Neuronal stem cell (in vitro differentiated cells): ENCODE results near the gene THADA.
A peak's percentile ranks its signal among the peaks of the same experiment; 100 is the strongest.

Experiments
- DNase-seq: peaks from one replicate; pipeline ENCODE4 v3.0.0-alpha.2; 2013; ENCODE audit warnings: low spot score
- H2AFZ ChIP-seq: one replicate; pipeline ENCODE4 v1.6.1; 2013; ENCODE audit warnings: mild to moderate bottlenecking, low read length, inconsistent platforms
- H2AK5ac ChIP-seq: 2 replicates; pipeline ENCODE4 v1.6.1; 2013; ENCODE audit warnings: low read depth, mild to moderate bottlenecking, inconsistent platforms, low read length, moderate library complexity, mixed read lengths
- H2BK120ac ChIP-seq: 2 replicates; pipeline ENCODE4 v1.6.1; 2013; ENCODE audit warnings: low read depth, mild to moderate bottlenecking, inconsistent platforms, low read length, moderate library complexity, mixed read lengths
- H2BK12ac ChIP-seq: one replicate; pipeline ENCODE4 v1.6.1; 2013; ENCODE audit warnings: low read length, inconsistent platforms
- H2BK15ac ChIP-seq: 2 replicates; pipeline ENCODE4 v1.6.1; 2013; ENCODE audit warnings: mild to moderate bottlenecking, low read length, inconsistent platforms, mixed read lengths
- H2BK5ac ChIP-seq: one replicate; pipeline ENCODE4 v1.6.1; 2013; ENCODE audit warnings: inconsistent platforms, mild to moderate bottlenecking, low read length, moderate library complexity
- H3K14ac ChIP-seq: one replicate; pipeline ENCODE4 v1.6.1; 2013; ENCODE audit warnings: low read length, inconsistent platforms
- H3K18ac ChIP-seq: 2 replicates; pipeline ENCODE4 v1.6.1; 2013; ENCODE audit warnings: low read length, inconsistent platforms
- H3K23ac ChIP-seq: 2 replicates; pipeline ENCODE4 v1.6.1; 2013; ENCODE audit warnings: low read depth, mild to moderate bottlenecking, mixed read lengths, low read length, inconsistent platforms; ENCODE audit not compliant: poor library complexity
- H3K27ac ChIP-seq: replicated peaks from 3 replicates; pipeline ENCODE4 v1.5.1; 2013; ENCODE audit warnings: low read length, inconsistent platforms
- H3K27me3 ChIP-seq, 3 experiments: 2 replicates each; pipeline ENCODE4 v1.6.1; 2013; ENCODE audit warnings: low read length in 3 of 3, mild to moderate bottlenecking in 2 of 3, inconsistent platforms in 1 of 3, low read depth in 1 of 3, mixed read lengths in 1 of 3, moderate library complexity in 1 of 3; ENCODE audit not compliant: control insufficient read depth in 3 of 3, insufficient read depth in 3 of 3
- H3K36me3 ChIP-seq, 2 donors: replicated peaks in 1 of 2; 2 replicates each; pipeline ENCODE4 v1.6.1; 2013; ENCODE audit warnings: low read length in 2 of 2; ENCODE audit not compliant: control insufficient read depth in 2 of 2, insufficient read depth in 2 of 2
- H3K4ac ChIP-seq: 2 replicates; pipeline ENCODE4 v1.6.1; 2013; ENCODE audit warnings: inconsistent platforms, mild to moderate bottlenecking, low read length, moderate library complexity
- H3K4me1 ChIP-seq, 2 donors: 1 replicate in 1 of 2; 2 replicates in 1 of 2; pipeline ENCODE4 v1.6.1; 2013; ENCODE audit warnings: low read length in 2 of 2, low read depth in 1 of 2; ENCODE audit not compliant: control insufficient read depth in 2 of 2, insufficient read depth in 1 of 2
- H3K4me2 ChIP-seq: one replicate; pipeline ENCODE4 v1.6.1; 2013; ENCODE audit warnings: mild to moderate bottlenecking, low read length, inconsistent platforms; ENCODE audit not compliant: insufficient read depth, poor library complexity, severe bottlenecking
- H3K4me3 ChIP-seq, 2 donors: 2 replicates each; pipeline ENCODE4 v1.5.1; 2013; ENCODE audit warnings: low read length in 2 of 2, mild to moderate bottlenecking in 2 of 2, inconsistent platforms in 1 of 2, moderate library complexity in 1 of 2
- H3K79me1 ChIP-seq: one replicate; pipeline ENCODE4 v1.6.1; 2013; ENCODE audit warnings: low read depth, mild to moderate bottlenecking, inconsistent platforms, low read length, moderate library complexity
- H3K9ac ChIP-seq: one replicate; pipeline ENCODE4 v1.6.1; 2013; ENCODE audit warnings: mild to moderate bottlenecking, low read depth, low read length, inconsistent platforms; ENCODE audit not compliant: poor library complexity
- H3K9me3 ChIP-seq, 2 donors: replicated peaks in 1 of 2; 2 replicates each; pipeline versions ENCODE3 to v1.6.1; 2013; ENCODE audit warnings: low read length in 2 of 2, mild to moderate bottlenecking in 2 of 2, inconsistent platforms in 1 of 2, low read depth in 1 of 2, mixed read lengths in 1 of 2, moderate library complexity in 1 of 2; ENCODE audit not compliant: control insufficient read depth in 2 of 2, insufficient read depth in 1 of 2
- H4K8ac ChIP-seq: one replicate; pipeline ENCODE4 v1.6.1; 2013; ENCODE audit warnings: low read depth, mild to moderate bottlenecking, inconsistent platforms, low read length, moderate library complexity
- H4K91ac ChIP-seq: one replicate; pipeline ENCODE4 v1.6.1; 2013; ENCODE audit warnings: low read length, low read depth, mild to moderate bottlenecking, inconsistent platforms; ENCODE audit not compliant: poor library complexity
- WGBS, 2 donors: extraction: QIAGEN DNeasy Blood & Tissue Kit; methylation state at CpG; one replicate each; pipeline ENCODE4 v1.1.7; 2013; ENCODE audit warnings: missing lambda C conversion rate in 2 of 2, mixed read lengths in 1 of 2; ENCODE audit not compliant: insufficient read length in 2 of 2, insufficient replicate concordance in 1 of 2; ENCODE audit errors: extremely low coverage in 2 of 2; 5-methylcytosine and 5-hydroxymethylcytosine counted together

Gene THADA

DNA sequence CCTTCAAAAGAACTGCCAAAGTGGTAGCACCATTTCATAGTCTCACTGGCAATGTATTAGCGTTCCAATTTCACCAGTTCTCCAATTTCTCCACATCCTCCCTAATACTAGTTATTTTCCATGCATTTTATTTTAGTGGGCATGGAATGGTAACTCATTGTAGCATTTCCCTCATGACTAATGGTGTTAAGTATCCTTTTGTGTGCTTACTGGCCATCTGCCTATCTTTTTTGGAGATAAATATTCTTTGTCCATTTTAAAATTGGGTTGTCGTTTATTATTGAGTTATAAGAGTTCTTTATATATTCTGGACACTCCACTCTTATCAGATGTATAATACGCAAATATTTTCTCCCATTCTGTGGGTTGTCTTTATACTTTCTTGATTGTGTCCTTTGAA lies 107.1 kb downstream of the THADA start:
- no peak overlapping the region for H3K4me2 ChIP-seq
- no peak overlapping the region for H4K8ac ChIP-seq
- H3K4ac ChIP-seq: no peak overlapping the region
- no peak overlapping the region for H3K9ac ChIP-seq
- no peak overlapping the region for H3K23ac ChIP-seq
- no peak overlapping the region for H4K91ac ChIP-seq
- no peak overlapping the region for H2AFZ ChIP-seq
- no peak overlapping the region for H2BK5ac ChIP-seq
- H2BK15ac ChIP-seq: no peak overlapping the region
- no CpG with 5 or more reads among the region's 3 CpGs for WGBS, 2 donors
- no peaks in the 10 kb centered on the region for H3K4me1 ChIP-seq
- H2BK12ac ChIP-seq: no peak overlapping the region
- H3K14ac ChIP-seq: no peak overlapping the region
- no peak overlapping the region for H2BK120ac ChIP-seq
- no peak overlapping the region for H3K27ac ChIP-seq
- no peaks in the 10 kb centered on the region for H3K27me3 ChIP-seq
- no peak overlapping the region for H3K18ac ChIP-seq
- H2AK5ac ChIP-seq: no peak overlapping the region
- no peaks in the 10 kb centered on the region for H3K79me1 ChIP-seq
- no peaks in the 10 kb centered on the region for H3K36me3 ChIP-seq
- no peak for DNase-seq
- H3K9me3 ChIP-seq: no peaks in the 10 kb centered on the region
- H3K4me3 ChIP-seq: no peak overlapping the region

DNA sequence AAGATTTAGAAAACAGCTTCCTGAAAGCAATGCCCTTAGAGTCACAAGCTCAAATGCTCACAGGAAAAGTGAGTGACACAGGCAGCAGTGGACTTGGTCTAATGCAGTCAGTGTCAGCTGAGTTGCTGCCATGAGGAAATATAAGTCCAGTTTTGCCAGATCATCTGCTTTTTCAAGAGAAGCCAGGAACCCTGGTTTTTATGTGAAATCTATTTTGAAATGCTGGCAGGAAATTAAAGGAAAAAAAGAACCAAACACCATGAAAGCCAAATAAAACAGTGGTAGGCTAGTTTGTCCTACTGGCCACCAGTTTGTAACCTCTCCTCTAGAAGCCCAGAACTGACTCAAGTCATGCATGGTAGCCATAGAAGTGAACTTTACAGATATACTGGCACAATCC lies 109.2 kb downstream of the THADA start:
- Histone ChIP-seq H2BK120ac (no peak overlapping the region), H3K9me3 (no peaks in the 10 kb centered on the region), H3K9ac (no peak overlapping the region), H3K14ac (no peak overlapping the region), H3K27ac (no peak overlapping the region), H2BK5ac (no peak overlapping the region), H3K23ac (no peak overlapping the region), H4K91ac (no peak overlapping the region), H3K79me1 (no peaks in the 10 kb centered on the region), H2BK12ac (no peak overlapping the region), H3K18ac (no peak overlapping the region), H2AFZ (no peak overlapping the region), H3K4ac (no peak overlapping the region), H3K4me3 (no peak overlapping the region), H3K27me3 (no peaks in the 10 kb centered on the region), H3K36me3 (no peaks in the 10 kb centered on the region), H2AK5ac (no peak overlapping the region), H4K8ac (no peak overlapping the region), H3K4me2 (no peak overlapping the region), H2BK15ac (no peak overlapping the region), H3K4me1 (no peaks in the 10 kb centered on the region)
- no peak for DNase-seq

DNA sequence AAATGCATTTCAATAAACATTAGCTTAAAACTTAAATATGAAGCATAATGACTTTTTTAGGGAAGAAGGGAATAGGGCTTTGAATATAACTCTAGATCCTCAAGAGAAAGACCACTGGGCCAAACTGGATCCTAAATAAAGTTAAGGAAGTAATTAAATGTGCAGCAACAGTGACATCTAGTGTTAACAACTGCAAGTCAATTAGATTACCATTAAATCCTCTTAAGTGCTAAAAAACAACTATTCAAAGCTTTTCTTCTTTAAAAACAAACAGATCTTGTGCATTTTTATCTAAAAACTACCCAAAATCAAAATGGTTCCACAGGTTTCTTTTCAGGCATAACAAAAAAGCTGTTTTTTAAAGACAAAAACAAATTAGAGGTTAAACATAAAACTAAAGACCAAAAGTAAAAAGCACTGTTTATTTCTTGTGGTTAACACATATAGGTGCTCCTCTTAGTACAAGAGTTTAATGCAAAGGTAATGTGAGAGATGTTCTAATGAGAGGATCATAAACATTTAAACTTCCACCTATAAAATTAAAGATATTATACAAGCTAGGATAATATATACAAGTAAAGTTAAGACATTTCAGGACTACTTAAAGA lies 111.4 kb downstream of the THADA start:
- no peak overlapping the region for H3K14ac ChIP-seq
- peaks cover 0 to 5% of the 10 kb centered on the region in 2 donors for H3K4me1 ChIP-seq
- no peak overlapping the region for H2AK5ac ChIP-seq
- no peak overlapping the region for H2BK15ac ChIP-seq
- no peaks in the 10 kb centered on the region for H3K9me3 ChIP-seq
- H3K4me3 ChIP-seq: no peak overlapping the region
- H3K4ac ChIP-seq: no peak overlapping the region
- no peak overlapping the region for H3K9ac ChIP-seq
- H2BK120ac ChIP-seq: no peak overlapping the region
- H2AFZ ChIP-seq: no peak overlapping the region
- H2BK12ac ChIP-seq: no peak overlapping the region
- H3K27ac ChIP-seq: no peak overlapping the region
- no peaks in the 10 kb centered on the region for H3K79me1 ChIP-seq
- peak; percentile 74 for DNase-seq
- no peak overlapping the region for H4K8ac ChIP-seq
- H4K91ac ChIP-seq: no peak overlapping the region
- H3K18ac ChIP-seq: no peak overlapping the region
- H2BK5ac ChIP-seq: no peak overlapping the region
- H3K23ac ChIP-seq: no peak overlapping the region
- no peaks in the 10 kb centered on the region for H3K36me3 ChIP-seq
- H3K4me2 ChIP-seq: no peak overlapping the region
- no peaks in the 10 kb centered on the region for H3K27me3 ChIP-seq

DNA sequence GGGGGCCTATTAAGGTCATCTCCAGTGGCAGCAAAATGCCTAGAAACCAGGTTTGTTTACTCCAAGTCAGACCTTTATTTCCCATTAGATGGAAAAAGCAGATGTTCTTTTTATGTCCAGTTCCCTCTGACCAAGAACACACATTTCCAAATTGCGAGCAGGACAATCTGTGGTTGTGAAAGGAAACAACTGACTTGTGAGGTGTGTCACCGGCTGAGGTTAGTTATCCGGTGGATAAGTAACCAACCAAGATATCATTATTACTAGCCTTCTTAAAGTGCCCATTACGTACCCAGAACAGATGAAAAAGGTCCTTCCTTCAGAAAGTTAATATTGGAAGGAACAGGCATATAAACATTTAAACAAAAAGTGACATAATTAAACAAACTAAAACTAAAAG lies 112.9 kb downstream of the THADA start:
- H3K23ac ChIP-seq: no peak overlapping the region
- H2BK12ac ChIP-seq: no peak overlapping the region
- H3K27me3 ChIP-seq: no peaks in the 10 kb centered on the region
- no peak overlapping the region for H3K18ac ChIP-seq
- no peak for DNase-seq
- H2BK5ac ChIP-seq: no peak overlapping the region
- H2AK5ac ChIP-seq: no peak overlapping the region
- H2AFZ ChIP-seq: no peak overlapping the region
- no peak overlapping the region for H3K27ac ChIP-seq
- no peak overlapping the region for H2BK120ac ChIP-seq
- no peak overlapping the region for H2BK15ac ChIP-seq
- no CpG with 5 or more reads among the region's 4 CpGs for WGBS, 2 donors
- no peak overlapping the region for H3K14ac ChIP-seq
- no peak overlapping the region for H3K9ac ChIP-seq
- no peaks in the 10 kb centered on the region for H3K79me1 ChIP-seq
- H3K4me1 ChIP-seq: peaks cover 0 to 5% of the 10 kb centered on the region in 2 donors
- no peak overlapping the region for H3K4ac ChIP-seq
- no peak overlapping the region for H4K8ac ChIP-seq
- no peaks in the 10 kb centered on the region for H3K9me3 ChIP-seq
- H3K36me3 ChIP-seq: no peaks in the 10 kb centered on the region
- no peak overlapping the region for H4K91ac ChIP-seq
- no peak overlapping the region for H3K4me2 ChIP-seq
- H3K4me3 ChIP-seq: no peak overlapping the region
